ENCODE data around the gene MESP2.

- no peak for TF ChIP-seq CTCF (IDR thresholded peaks at IDR 0.05)
- no peak for TF ChIP-seq TAF1 (IDR thresholded peaks at IDR 0.05; ENCODE audit: borderline replicate concordance, low read depth, low read length)
- no peak for TF ChIP-seq EZH2phosphoT487 (IDR thresholded peaks at IDR 0.05; ENCODE audit: borderline replicate concordance, low read depth)
- TF ChIP-seq GATA2 (CRISPR knock-in tag; IDR thresholded peaks at IDR 0.05): no peak
- TF ChIP-seq GABPA (IDR thresholded peaks at IDR 0.05; ENCODE audit: low read depth): no peak
Measured at GRCh38 chr15:89743594-89743993, 32.5 kb upstream of the MESP2 start.

All from SK-N-SH (cell line).